ENCODE measurements around the gene XPNPEP1.

DNA sequence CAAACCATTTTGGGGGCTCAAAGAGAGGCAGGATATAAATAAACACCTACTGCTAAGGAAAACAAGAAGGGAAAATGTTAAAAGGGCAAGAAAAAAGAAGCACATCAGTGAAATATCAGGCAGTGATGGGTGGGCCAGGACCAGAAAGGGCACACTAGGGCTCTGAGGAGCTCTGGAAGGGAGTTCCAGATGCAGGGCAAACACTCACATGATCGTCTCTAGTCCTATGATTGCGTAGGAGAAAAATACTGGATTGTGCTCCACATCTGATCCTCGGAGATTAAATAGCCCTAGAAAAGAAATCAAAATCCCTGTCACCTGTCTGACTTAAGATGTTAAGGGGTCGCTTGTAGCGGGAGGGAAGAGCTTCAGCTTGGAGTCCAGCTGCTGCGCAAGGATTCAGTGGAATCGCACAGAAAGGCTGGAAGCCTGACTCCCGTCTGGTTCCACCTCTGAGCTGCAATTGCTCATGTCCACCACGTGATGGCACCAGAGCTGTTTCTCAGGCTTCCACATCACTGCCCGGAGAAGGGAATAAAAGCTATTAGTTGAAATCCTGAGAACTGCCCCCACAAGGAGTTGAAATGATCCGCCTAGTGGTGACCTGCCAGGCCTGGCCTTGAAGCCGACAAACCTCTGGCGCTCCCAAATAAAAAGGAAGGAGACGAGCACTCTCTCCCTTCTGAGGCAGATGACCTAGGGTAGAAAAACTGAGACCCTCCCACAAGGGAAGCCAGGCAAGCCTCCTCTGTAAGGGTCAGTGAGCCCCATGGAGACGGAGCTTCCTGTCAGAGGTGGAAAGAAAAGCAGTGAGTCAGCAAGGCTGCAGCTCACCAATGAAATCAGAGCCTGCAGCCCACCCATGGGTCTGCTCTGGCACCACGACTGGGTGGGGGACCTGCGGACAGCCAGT, 39.2 kb downstream of the XPNPEP1 start:
- TF ChIP-seq GATA1 (IDR thresholded peaks at IDR 0.05; ENCODE audit: low read depth, low read length), result no peak
- TF ChIP-seq POLR2A (IDR thresholded peaks at IDR 0.05; ENCODE audit: low read length), result no peak

Data from erythroblast (primary cell).